Glutamatergic neuron (in vitro differentiated cells): ENCODE measurements around the gene INPP4B. TPM values are rescaled to one million over a fixed set of nuclear protein-coding genes. Genes with fewer than 3 reads are reported as not detected.

Source experiments
- DNase-seq: peaks from one replicate; pipeline ENCODE4 v3.0.0; 2022
- H3K27ac Mint-ChIP-seq: one replicate; pipeline ENCODE4 v1.8.0; 2020; ENCODE audit warnings: mild to moderate bottlenecking, mixed read lengths, inconsistent platforms; ENCODE audit not compliant: unreplicated experiment
- H3K27me3 Mint-ChIP-seq: one replicate; pipeline ENCODE4 v1.8.0; 2020; ENCODE audit warnings: mild to moderate bottlenecking, moderate library complexity, mixed read lengths, inconsistent platforms; ENCODE audit not compliant: unreplicated experiment
- H3K36me3 Mint-ChIP-seq: one replicate; pipeline ENCODE4 v1.8.0; 2020; ENCODE audit warnings: mild to moderate bottlenecking, mixed read lengths, inconsistent platforms; ENCODE audit not compliant: unreplicated experiment
- H3K4me1 Mint-ChIP-seq: one replicate; pipeline ENCODE4 v1.8.0; 2020; ENCODE audit warnings: mild to moderate bottlenecking, low read depth, mixed read lengths, inconsistent platforms; ENCODE audit not compliant: unreplicated experiment
- H3K4me3 Mint-ChIP-seq: one replicate; pipeline ENCODE4 v1.8.0; 2020; ENCODE audit warnings: mild to moderate bottlenecking, mixed read lengths, inconsistent platforms; ENCODE audit not compliant: unreplicated experiment
- H3K9me3 Mint-ChIP-seq: one replicate; pipeline ENCODE4 v1.8.0; 2020; ENCODE audit warnings: mild to moderate bottlenecking, moderate library complexity, mixed read lengths, inconsistent platforms; ENCODE audit not compliant: unreplicated experiment
- total RNA-seq: library from RNA; stranded (reverse); fragmentation: NEBNext Ultra II Directional; extraction: Animal tissue kit (Norgen Biotek cat#: 25700); gene quantifications from one replicate; pipeline ENCODE4 v1.2.1, GENCODE V29; 2021; ENCODE audit not compliant: unreplicated experiment
- TF ChIP-seq, protein P1 (sequence below): fragments of 200-600 bp; sonication (generic); IDR thresholded peaks from one replicate; pipeline ENCODE4 v1.5.0; 2021; ENCODE audit not compliant: partially characterized antibody, unreplicated experiment

INPP4B gene
- total RNA-seq, 1 donor from 2014 or later, result 2.4 TPM

DNA sequence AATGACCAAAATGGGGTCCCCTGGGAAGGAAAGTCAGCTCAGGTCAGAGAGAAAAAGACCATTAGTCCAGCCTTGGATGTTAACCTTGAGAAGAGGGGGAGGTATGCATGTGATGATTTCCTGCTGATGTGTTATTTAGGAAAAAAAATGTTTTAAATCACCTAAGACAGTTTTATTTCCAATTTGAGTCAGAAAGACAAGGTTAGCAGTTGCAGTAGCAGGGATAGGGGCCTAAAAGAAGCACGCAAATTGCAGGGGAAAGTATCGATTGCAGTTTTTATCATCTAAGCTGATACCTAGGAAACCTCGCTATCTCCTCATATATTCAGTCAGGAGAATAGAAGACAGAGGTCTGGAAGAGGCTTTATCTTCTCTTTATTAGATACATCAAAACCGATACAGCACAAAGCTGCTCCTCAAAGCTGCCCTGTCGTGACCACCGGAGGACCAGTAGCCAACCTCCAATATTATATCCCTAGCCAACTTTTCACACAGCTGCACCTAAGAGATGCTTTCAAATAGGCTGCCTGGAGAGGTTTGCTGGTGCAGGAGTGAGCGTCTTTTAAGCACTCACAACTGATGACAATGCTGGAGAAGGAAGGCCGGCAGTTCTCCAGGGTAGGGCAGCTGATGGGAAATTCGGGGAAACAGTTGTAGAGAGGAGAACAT lies 289.4 kb downstream of the INPP4B start:
- Mint-ChIP-seq H3K36me3 (no peaks in the 10 kb centered on the region), H3K4me1 (peaks cover 2% of the 10 kb centered on the region), H3K4me3 (no peak overlapping the region), H3K27ac (no peak overlapping the region), H3K27me3 (peaks cover 1% of the 10 kb centered on the region), H3K9me3 (peaks cover 1% of the 10 kb centered on the region)
- DNase-seq, result no peak
- TF ChIP-seq, protein P1, sequence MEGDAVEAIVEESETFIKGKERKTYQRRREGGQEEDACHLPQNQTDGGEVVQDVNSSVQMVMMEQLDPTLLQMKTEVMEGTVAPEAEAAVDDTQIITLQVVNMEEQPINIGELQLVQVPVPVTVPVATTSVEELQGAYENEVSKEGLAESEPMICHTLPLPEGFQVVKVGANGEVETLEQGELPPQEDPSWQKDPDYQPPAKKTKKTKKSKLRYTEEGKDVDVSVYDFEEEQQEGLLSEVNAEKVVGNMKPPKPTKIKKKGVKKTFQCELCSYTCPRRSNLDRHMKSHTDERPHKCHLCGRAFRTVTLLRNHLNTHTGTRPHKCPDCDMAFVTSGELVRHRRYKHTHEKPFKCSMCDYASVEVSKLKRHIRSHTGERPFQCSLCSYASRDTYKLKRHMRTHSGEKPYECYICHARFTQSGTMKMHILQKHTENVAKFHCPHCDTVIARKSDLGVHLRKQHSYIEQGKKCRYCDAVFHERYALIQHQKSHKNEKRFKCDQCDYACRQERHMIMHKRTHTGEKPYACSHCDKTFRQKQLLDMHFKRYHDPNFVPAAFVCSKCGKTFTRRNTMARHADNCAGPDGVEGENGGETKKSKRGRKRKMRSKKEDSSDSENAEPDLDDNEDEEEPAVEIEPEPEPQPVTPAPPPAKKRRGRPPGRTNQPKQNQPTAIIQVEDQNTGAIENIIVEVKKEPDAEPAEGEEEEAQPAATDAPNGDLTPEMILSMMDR, result no peak

DNA sequence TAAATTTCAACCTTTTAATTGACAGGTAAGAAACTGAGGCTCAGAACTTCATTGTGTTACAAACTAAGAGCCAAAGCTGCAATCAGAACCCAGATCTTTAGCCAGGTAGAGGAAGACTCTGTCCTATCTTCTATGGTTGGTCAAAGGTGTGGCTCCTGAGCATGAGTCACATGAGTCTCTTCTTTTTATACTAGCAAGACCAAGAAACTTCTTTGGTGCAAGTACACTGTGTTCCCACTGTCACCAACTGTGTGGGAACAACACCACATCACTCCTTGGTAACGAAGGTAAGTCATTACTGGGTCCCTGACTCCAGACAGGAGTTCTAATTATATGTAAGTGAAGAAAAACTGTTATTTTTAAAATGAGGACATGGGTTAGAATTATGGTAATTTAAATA lies 290.1 kb downstream of the INPP4B start:
- peaks cover 4% of the 10 kb centered on the region for H3K4me1 Mint-ChIP-seq
- DNase-seq, result no peak
- peaks cover 1% of the 10 kb centered on the region for H3K9me3 Mint-ChIP-seq
- peaks cover 1% of the 10 kb centered on the region for H3K27me3 Mint-ChIP-seq
- H3K36me3 Mint-ChIP-seq, result no peaks in the 10 kb centered on the region
- TF ChIP-seq, protein P1, result no peak
- H3K27ac Mint-ChIP-seq, result no peak overlapping the region
- H3K4me3 Mint-ChIP-seq, result no peak overlapping the region

DNA sequence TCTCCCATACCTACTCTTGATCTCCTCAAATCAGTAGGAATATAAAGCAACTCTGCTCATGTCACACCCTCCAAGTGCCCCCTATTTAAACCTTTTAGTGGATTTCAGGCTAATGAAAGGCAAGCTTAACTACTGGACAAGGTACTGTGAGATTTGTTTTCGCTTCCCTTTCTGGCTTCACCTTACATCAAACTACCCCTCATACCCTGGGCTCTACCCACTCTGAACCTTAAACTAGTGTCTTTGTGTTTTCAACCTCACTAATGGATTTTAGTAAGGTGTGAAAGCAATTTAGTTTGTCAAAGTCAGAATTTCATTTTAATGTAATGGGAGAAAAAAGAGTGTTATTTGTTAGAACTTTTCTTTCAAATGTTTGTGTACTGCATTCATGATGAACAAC lies 291.7 kb downstream of the INPP4B start:
- Mint-ChIP-seq H3K27me3 (peaks cover 1% of the 10 kb centered on the region), H3K27ac (no peak overlapping the region), H3K36me3 (no peaks in the 10 kb centered on the region), H3K9me3 (peaks cover 1% of the 10 kb centered on the region), H3K4me1 (peaks cover 8% of the 10 kb centered on the region), H3K4me3 (no peak overlapping the region)
- TF ChIP-seq, protein P1, result no peak
- DNase-seq, result no peak

DNA sequence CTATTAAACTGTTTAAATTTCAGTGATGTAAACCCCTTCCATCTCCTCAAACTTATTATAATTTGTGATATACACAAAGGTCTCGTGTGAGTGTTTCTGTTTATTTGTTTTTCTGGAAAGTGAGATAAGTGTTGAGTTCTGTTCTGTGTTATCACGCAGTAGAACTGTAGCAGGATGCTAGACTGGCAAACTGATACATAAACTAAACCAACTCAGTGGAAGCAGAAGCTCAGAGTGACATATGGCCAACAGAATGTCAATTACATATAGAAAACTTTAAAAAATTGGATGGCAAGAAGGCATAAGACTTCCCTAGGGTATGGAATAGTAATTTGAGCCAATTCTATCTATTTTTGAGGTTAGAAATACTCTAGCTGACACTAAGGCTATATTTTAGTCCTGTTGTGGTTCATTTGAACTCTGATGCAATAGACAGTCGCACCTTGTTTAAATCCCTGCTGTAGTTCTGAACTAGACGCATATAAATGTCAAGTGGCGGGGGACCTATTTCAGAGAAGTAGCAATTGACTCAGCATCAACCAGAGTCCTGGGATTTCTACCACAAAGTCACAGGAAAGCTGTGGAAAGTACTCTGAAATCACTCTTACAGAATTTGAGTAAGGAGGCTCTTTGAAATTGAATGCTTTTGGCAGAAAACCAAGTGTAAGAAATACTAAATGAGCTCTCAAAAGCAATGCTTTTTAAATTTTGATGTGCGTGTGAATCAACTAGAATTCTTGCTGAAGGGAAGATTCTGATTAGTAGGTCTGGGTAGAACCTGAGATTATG lies 294.4 kb downstream of the INPP4B start:
- H3K27ac Mint-ChIP-seq, result no peak overlapping the region
- peaks cover 1% of the 10 kb centered on the region for H3K9me3 Mint-ChIP-seq

More for the DNA sequence above, 294.4 kb downstream of the INPP4B start:
- Mint-ChIP-seq H3K36me3 (no peaks in the 10 kb centered on the region), H3K4me1 (peaks cover 8% of the 10 kb centered on the region), H3K27me3 (no peaks in the 10 kb centered on the region), H3K4me3 (no peak overlapping the region)
- DNase-seq, result no peak
- TF ChIP-seq, protein P1, result no peak
